DOHH2 (cell line): ENCODE measurements around the gene KIF26A.

Experiments
- H3F3A ChIP-seq: fragments of 200-600 bp; sonication (generic), shearing (Covaris generic); 2 replicates; pipeline ENCODE4 v1.6.0; 2016; ENCODE audit warnings: antibody characterized with exemption, mild to moderate bottlenecking; ENCODE audit not compliant: control insufficient read depth, insufficient read depth
- H3K27ac ChIP-seq: fragments of 200-600 bp; sonication (generic); 2 replicates; pipeline ENCODE4 v1.5.1; 2014; ENCODE audit warnings: low read depth, mild to moderate bottlenecking, low read length, moderate library complexity
- H3K27me3 ChIP-seq: fragments of 200-600 bp; sonication (generic); 2 replicates; pipeline ENCODE4 v1.6.1; 2014; ENCODE audit warnings: mild to moderate bottlenecking, low read length, mixed read lengths; ENCODE audit not compliant: control insufficient read depth
- H3K36me3 ChIP-seq: fragments of 200-600 bp; sonication (generic); 2 replicates; pipeline ENCODE4 v1.6.1; 2014; ENCODE audit warnings: mild to moderate bottlenecking, low read length, moderate library complexity, mixed read lengths; ENCODE audit not compliant: control insufficient read depth
- H3K4me1 ChIP-seq: fragments of 200-600 bp; sonication (generic); 2 replicates; pipeline ENCODE4 v1.6.1; 2014; ENCODE audit warnings: mild to moderate bottlenecking, low read length, mixed read lengths; ENCODE audit not compliant: control insufficient read depth
- H3K4me2 ChIP-seq: fragments of 200-600 bp; sonication (generic); 2 replicates; pipeline ENCODE4 v1.6.0; 2014; ENCODE audit warnings: mild to moderate bottlenecking, low read length, moderate library complexity
- H3K4me3 ChIP-seq: fragments of 200-600 bp; sonication (generic); 2 replicates; pipeline ENCODE4 v1.5.1; 2014; ENCODE audit warnings: mild to moderate bottlenecking, low read length, mixed read lengths
- H3K79me2 ChIP-seq: fragments of 200-600 bp; sonication (generic); 2 replicates; pipeline ENCODE4 v1.6.1; 2014; ENCODE audit warnings: mild to moderate bottlenecking, low read length, mixed read lengths; ENCODE audit not compliant: control insufficient read depth
- H3K9me2 ChIP-seq: fragments of 200-600 bp; sonication (generic); replicated peaks from 2 replicates; pipeline ENCODE4 v1.6.1; 2014; ENCODE audit warnings: mild to moderate bottlenecking, low read length, mixed read lengths; ENCODE audit not compliant: control insufficient read depth
- H3K9me3 ChIP-seq: fragments of 200-600 bp; sonication (generic); 2 replicates; pipeline ENCODE4 v1.6.1; 2014; ENCODE audit warnings: antibody characterized with exemption, low read length, mixed read lengths; ENCODE audit not compliant: control insufficient read depth, insufficient read depth
- H4K20me1 ChIP-seq: fragments of 200-600 bp; sonication (generic); 2 replicates; pipeline ENCODE4 v1.6.0; 2014; ENCODE audit warnings: low read depth, mild to moderate bottlenecking, antibody characterized with exemption, low read length, moderate library complexity; ENCODE audit not compliant: control insufficient read depth, insufficient read depth
- EZH2phosphoT487 ChIP-seq: fragments of 200-600 bp; sonication (generic); IDR thresholded peaks from 2 replicates; pipeline ENCODE4 v1.6.1; 2017; ENCODE audit warnings: borderline replicate concordance, mild to moderate bottlenecking, antibody characterized with exemption, low read length, moderate library complexity, mixed read lengths
- TF ChIP-seq, protein P1 (sequence below): fragments of 200-600 bp; sonication (generic); IDR thresholded peaks from one replicate; pipeline ENCODE4 v1.5.1; 2014; ENCODE audit warnings: antibody characterized with exemption, mild to moderate bottlenecking, low read depth, low read length; ENCODE audit not compliant: poor library complexity, severe bottlenecking

The KIF26A gene

GRCh38 chr14:104148433-104149277, 10.3 kb downstream of the KIF26A start:
- Histone ChIP-seq H3K4me3 (no peak overlapping the region), H3K9me2 (no peaks in the 10 kb centered on the region), H3K79me2 (no peaks in the 10 kb centered on the region), H3K9me3 (no peaks in the 10 kb centered on the region), H3K27ac (no peak overlapping the region), H3K27me3 (no peaks in the 10 kb centered on the region), H4K20me1 (no peaks in the 10 kb centered on the region), H3F3A (no peaks in the 10 kb centered on the region), H3K36me3 (no peaks in the 10 kb centered on the region), H3K4me1 (no peaks in the 10 kb centered on the region), H3K4me2 (no peak overlapping the region)
- no peak for TF ChIP-seq EZH2phosphoT487
- TF ChIP-seq, protein P1, sequence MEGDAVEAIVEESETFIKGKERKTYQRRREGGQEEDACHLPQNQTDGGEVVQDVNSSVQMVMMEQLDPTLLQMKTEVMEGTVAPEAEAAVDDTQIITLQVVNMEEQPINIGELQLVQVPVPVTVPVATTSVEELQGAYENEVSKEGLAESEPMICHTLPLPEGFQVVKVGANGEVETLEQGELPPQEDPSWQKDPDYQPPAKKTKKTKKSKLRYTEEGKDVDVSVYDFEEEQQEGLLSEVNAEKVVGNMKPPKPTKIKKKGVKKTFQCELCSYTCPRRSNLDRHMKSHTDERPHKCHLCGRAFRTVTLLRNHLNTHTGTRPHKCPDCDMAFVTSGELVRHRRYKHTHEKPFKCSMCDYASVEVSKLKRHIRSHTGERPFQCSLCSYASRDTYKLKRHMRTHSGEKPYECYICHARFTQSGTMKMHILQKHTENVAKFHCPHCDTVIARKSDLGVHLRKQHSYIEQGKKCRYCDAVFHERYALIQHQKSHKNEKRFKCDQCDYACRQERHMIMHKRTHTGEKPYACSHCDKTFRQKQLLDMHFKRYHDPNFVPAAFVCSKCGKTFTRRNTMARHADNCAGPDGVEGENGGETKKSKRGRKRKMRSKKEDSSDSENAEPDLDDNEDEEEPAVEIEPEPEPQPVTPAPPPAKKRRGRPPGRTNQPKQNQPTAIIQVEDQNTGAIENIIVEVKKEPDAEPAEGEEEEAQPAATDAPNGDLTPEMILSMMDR: no peak

DNA sequence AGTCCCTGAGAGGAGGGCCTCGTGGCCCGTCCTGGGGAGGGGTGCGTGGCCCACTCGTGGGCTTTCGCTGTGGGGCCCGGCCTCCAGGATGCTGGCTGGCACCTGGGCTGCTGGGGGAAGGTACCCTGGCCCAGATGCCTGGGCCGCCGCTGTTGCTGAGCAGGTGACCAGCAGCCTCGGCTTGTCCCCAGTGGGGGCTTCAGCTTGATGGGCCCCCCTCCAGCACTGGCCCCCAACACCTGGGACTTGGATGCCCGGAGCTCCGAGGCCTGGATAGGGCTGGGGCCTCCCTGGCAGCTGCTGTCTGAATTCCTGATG, 10.8 kb downstream of the KIF26A start:
- no peak overlapping the region for H3K4me2 ChIP-seq
- no peaks in the 10 kb centered on the region for H3K79me2 ChIP-seq
- H3K4me3 ChIP-seq: no peak overlapping the region
- no peak for TF ChIP-seq EZH2phosphoT487
- TF ChIP-seq, protein P1: no peak
- no peak overlapping the region for H3K27ac ChIP-seq
- H3F3A ChIP-seq: no peaks in the 10 kb centered on the region
- H3K36me3 ChIP-seq: no peaks in the 10 kb centered on the region
- no peaks in the 10 kb centered on the region for H3K9me3 ChIP-seq
- H3K27me3 ChIP-seq: no peaks in the 10 kb centered on the region
- no peaks in the 10 kb centered on the region for H3K4me1 ChIP-seq
- no peaks in the 10 kb centered on the region for H4K20me1 ChIP-seq
- no peaks in the 10 kb centered on the region for H3K9me2 ChIP-seq

- H3K27ac ChIP-seq: no peak overlapping the region
Observed at GRCh38 chr14:104149617-104150135, 11.3 kb downstream of the KIF26A start.

More at GRCh38 chr14:104149617-104150135, 11.3 kb downstream of the KIF26A start:
- H4K20me1 ChIP-seq: no peaks in the 10 kb centered on the region
- no peak overlapping the region for H3K4me2 ChIP-seq
- TF ChIP-seq, protein P1: no peak
- no peak for TF ChIP-seq EZH2phosphoT487
- H3F3A ChIP-seq: no peaks in the 10 kb centered on the region
- H3K4me1 ChIP-seq: no peaks in the 10 kb centered on the region
- H3K79me2 ChIP-seq: no peaks in the 10 kb centered on the region
- no peak overlapping the region for H3K4me3 ChIP-seq
- no peaks in the 10 kb centered on the region for H3K27me3 ChIP-seq
- no peaks in the 10 kb centered on the region for H3K9me2 ChIP-seq
- H3K9me3 ChIP-seq: no peaks in the 10 kb centered on the region
- no peaks in the 10 kb centered on the region for H3K36me3 ChIP-seq
